IMR-90 (cell line): ENCODE measurements around the gene JPH3. TPM values are rescaled to one million over a fixed set of nuclear protein-coding genes. Genes with fewer than 3 reads are reported as not detected.

Experiments used
- ATAC-seq: fragments of 200-7000 bp; cut with Tn5 transposase; 2 replicates; pipeline ENCODE4 v1.9.1; 2020; ENCODE audit warnings: low read depth, mild to moderate bottlenecking, moderate library complexity
- BruUV-seq: library from RNA; stranded (reverse); fragments of 400-500 nt; replicated peaks from 2 replicates; lab custom pipeline; 2021; lab: Mats Ljungman, UMichigan
- CTCF ChIA-PET: fragments of 300-600 bp; formaldehyde crosslinking; extraction: SDS; loops from one replicate; lab custom pipeline; 2021; ENCODE audit warnings: antibody characterized with exemption; lab: Yijun Ruan, JAX
- POLR2A ChIA-PET: fragments of 300-600 bp; sonication (Branson Sonifier 250); formaldehyde crosslinking; loops from one replicate; lab custom pipeline; 2022; ENCODE audit warnings: antibody characterized with exemption; ENCODE audit not compliant: unreplicated experiment; lab: Charles Lee
- DNase-seq: peaks from one replicate; pipeline ENCODE4 v3.0.0; 2013
- H2AFZ ChIP-seq: replicated peaks from 2 replicates; pipeline ENCODE3; 2013; ENCODE audit warnings: low read length, mild to moderate bottlenecking; ENCODE audit not compliant: poor library complexity
- H2AK5ac ChIP-seq: 2 replicates; pipeline ENCODE4 v1.6.1; 2013; ENCODE audit warnings: low read depth, low read length, inconsistent platforms
- H2AK9ac ChIP-seq: replicated peaks from 2 replicates; pipeline ENCODE3; 2013; ENCODE audit warnings: mild to moderate bottlenecking, low read depth, low read length, moderate library complexity; ENCODE audit not compliant: poor library complexity
- H2BK120ac ChIP-seq: 2 replicates; pipeline ENCODE4 v1.6.1; 2013; ENCODE audit warnings: low read depth, low read length, inconsistent platforms
- H2BK15ac ChIP-seq: 3 replicates; pipeline ENCODE4 v1.6.1; 2013; ENCODE audit warnings: low read depth, low read length, inconsistent platforms
- H2BK20ac ChIP-seq: 2 replicates; pipeline ENCODE4 v1.6.1; 2013; ENCODE audit warnings: low read depth, mild to moderate bottlenecking, inconsistent platforms, low read length, moderate library complexity
- H2BK5ac ChIP-seq: 2 replicates; pipeline ENCODE4 v1.6.1; 2013; ENCODE audit warnings: mild to moderate bottlenecking, low read depth, low read length, inconsistent platforms; ENCODE audit not compliant: poor library complexity, severe bottlenecking
- H3K14ac ChIP-seq: replicated peaks from 2 replicates; pipeline ENCODE4 v1.6.1; 2013; ENCODE audit warnings: low read depth, low read length, inconsistent platforms
- H3K18ac ChIP-seq: 2 replicates; pipeline ENCODE4 v1.6.1; 2013; ENCODE audit warnings: low read depth, low read length, control low read depth
- H3K23ac ChIP-seq: 2 replicates; pipeline ENCODE4 v1.6.1; 2013; ENCODE audit warnings: low read depth, low read length, inconsistent platforms
- H3K27ac ChIP-seq: 2 replicates; pipeline ENCODE4 v1.5.1; 2013; ENCODE audit warnings: mild to moderate bottlenecking, control low read depth, low read length; ENCODE audit not compliant: insufficient read depth
- H3K27me3 ChIP-seq: 2 replicates; pipeline ENCODE4 v1.6.1; 2013; ENCODE audit warnings: low read length; ENCODE audit not compliant: control insufficient read depth, insufficient read depth
- H3K36me3 ChIP-seq: 2 replicates; pipeline ENCODE4 v1.6.1; 2013; ENCODE audit warnings: low read length, mixed read lengths; ENCODE audit not compliant: control insufficient read depth, insufficient read depth
- H3K4ac ChIP-seq: 2 replicates; pipeline ENCODE4 v1.6.1; 2013; ENCODE audit warnings: low read depth, low read length, inconsistent platforms
- H3K4me1 ChIP-seq: 2 replicates; pipeline ENCODE4 v1.6.1; 2013; ENCODE audit warnings: low read length, mixed read lengths; ENCODE audit not compliant: control insufficient read depth, insufficient read depth
- H3K4me2 ChIP-seq: 2 replicates; pipeline ENCODE4 v1.6.1; 2013; ENCODE audit warnings: low read depth, mild to moderate bottlenecking, control low read depth, low read length, moderate library complexity
- H3K4me3 ChIP-seq: 2 replicates; pipeline ENCODE4 v1.5.1; 2013; ENCODE audit warnings: low read depth, mild to moderate bottlenecking, control low read depth, low read length, moderate library complexity; ENCODE audit not compliant: insufficient read depth
- H3K56ac ChIP-seq: 2 replicates; pipeline ENCODE4 v1.6.1; 2013; ENCODE audit warnings: low read length, inconsistent platforms; ENCODE audit not compliant: insufficient read depth; ENCODE audit errors: extremely low read depth
- H3K79me1 ChIP-seq, 2 experiments: 2 replicates each; pipeline ENCODE4 v1.6.1; 2013; ENCODE audit warnings: low read length in 2 of 2, inconsistent platforms in 1 of 2, low read depth in 1 of 2
- H3K9ac ChIP-seq: 2 replicates; pipeline ENCODE4 v1.6.1; 2013; ENCODE audit warnings: low read depth, low read length, control low read depth
- H3K9me1 ChIP-seq: 2 replicates; pipeline ENCODE4 v1.6.1; 2013; ENCODE audit warnings: low read length, inconsistent platforms; ENCODE audit not compliant: insufficient read depth
- H3K9me3 ChIP-seq: 2 replicates; pipeline ENCODE4 v1.6.1; 2013; ENCODE audit warnings: low read length; ENCODE audit not compliant: control insufficient read depth, insufficient read depth
- H4K20me1 ChIP-seq: 2 replicates; pipeline ENCODE4 v1.6.1; 2013; ENCODE audit warnings: low read length, inconsistent platforms; ENCODE audit not compliant: insufficient read depth
- H4K5ac ChIP-seq: 2 replicates; pipeline ENCODE4 v1.6.1; 2013; ENCODE audit warnings: mild to moderate bottlenecking, low read depth, low read length, control low read depth
- H4K8ac ChIP-seq, 2 experiments: 2 replicates each; pipeline ENCODE4 v1.6.1; 2013; ENCODE audit warnings: low read depth in 2 of 2, low read length in 2 of 2, control low read depth in 1 of 2, inconsistent platforms in 1 of 2
- H4K91ac ChIP-seq: 2 replicates; pipeline ENCODE4 v1.6.1; 2013; ENCODE audit warnings: low read depth, low read length, inconsistent platforms; ENCODE audit not compliant: insufficient read depth
- BHLHE40 ChIP-seq: fragments of 150-350 bp; IDR thresholded peaks from 2 replicates; pipeline ENCODE4 v1.6.1; 2016; ENCODE audit warnings: mild to moderate bottlenecking, low read depth, low read length
- CEBPB ChIP-seq: IDR thresholded peaks from 2 replicates; pipeline ENCODE4 v1.6.1; 2012; ENCODE audit warnings: low read depth, low read length, improper control_type of control experiment
- FOS ChIP-seq: fragments of 150-350 bp; IDR thresholded peaks from 2 replicates; pipeline ENCODE4 v1.6.1; 2016; ENCODE audit warnings: low read depth, low read length
- MAFK ChIP-seq: IDR thresholded peaks from 2 replicates; pipeline ENCODE4 v1.6.1; 2012; ENCODE audit warnings: low read depth, low read length, improper control_type of control experiment
- MAZ ChIP-seq: IDR thresholded peaks from 2 replicates; pipeline ENCODE4 v1.6.1; 2012; ENCODE audit warnings: low read depth, mild to moderate bottlenecking, low read length, improper control_type of control experiment, moderate library complexity, borderline replicate concordance
- MXI1 ChIP-seq: IDR thresholded peaks from 2 replicates; pipeline ENCODE4 v1.6.1; 2012; ENCODE audit warnings: low read depth, mild to moderate bottlenecking, low read length, moderate library complexity, borderline replicate concordance
- NFE2L2 ChIP-seq: fragments of 150-350 bp; IDR thresholded peaks from 2 replicates; pipeline ENCODE4 v1.6.1; 2016; ENCODE audit warnings: low read depth, mild to moderate bottlenecking, low read length
- POLR2A ChIP-seq: IDR thresholded peaks from 2 replicates; pipeline ENCODE4 v1.6.1; 2012; ENCODE audit warnings: mild to moderate bottlenecking, low read depth, low read length
- RAD21 ChIP-seq: IDR thresholded peaks from 2 replicates; pipeline ENCODE4 v1.6.1; 2012; ENCODE audit warnings: low read length, improper control_type of control experiment
- RCOR1 ChIP-seq: IDR thresholded peaks from 2 replicates; pipeline ENCODE4 v1.6.1; 2012; ENCODE audit warnings: mild to moderate bottlenecking, low read length, improper control_type of control experiment; ENCODE audit not compliant: insufficient replicate concordance
- RFX5 ChIP-seq: IDR thresholded peaks from 2 replicates; pipeline ENCODE4 v1.8.0; 2012; ENCODE audit warnings: low read depth, mild to moderate bottlenecking, low read length, moderate library complexity
- USF2 ChIP-seq: fragments of 150-350 bp; IDR thresholded peaks from 2 replicates; pipeline ENCODE4 v1.6.1; 2017; ENCODE audit warnings: mild to moderate bottlenecking, antibody characterized with exemption, low read length, low read depth
- WGBS, 2 experiments: methylation state at CpG; one replicate each; pipeline versions ENCODE4 v1.1.5 to v1.1.7; 2013; ENCODE audit warnings: missing lambda C conversion rate in 2 of 2; ENCODE audit not compliant: insufficient read length in 1 of 2; ENCODE audit errors: extremely low coverage in 2 of 2; 5-methylcytosine and 5-hydroxymethylcytosine counted together
- dilution Hi-C: fragments of 300-500 bp; cut with HindIII; formaldehyde crosslinking; loops from one replicate; pipeline ENCODE4 v1.14.3; 2018; ENCODE audit warnings: low sequenced_read_pairs; ENCODE audit not compliant: unreplicated experiment
- in situ Hi-C: fragments of 300-500 bp; cut with MboI; formaldehyde crosslinking; loops from 3 replicates; pipeline ENCODE4 v1.14.3; 2019; ENCODE audit warnings: low sequenced_read_pairs, inconsistent platforms, mixed read lengths
- intact Hi-C: fragments of 100-400 bp; cut with micrococcal nuclease; formaldehyde crosslinking; loops from 2 replicates; pipeline ENCODE4 v1.10.0; 2022
- polyA plus RNA-seq, 3 experiments: library from polyadenylated mRNA; depleted of rRNA; stranded (reverse); fragments of >200 nt; gene quantifications; 2 replicates each; pipeline ENCODE4 v1.2.3, GENCODE V29; 2012; ENCODE audit warnings: low replicate concordance in 1 of 3
- total RNA-seq: library from RNA; depleted of rRNA; stranded (reverse); fragments of >200 nt; gene quantifications from 2 replicates; pipeline ENCODE4 v1.2.3, GENCODE V29; 2012
- TF ChIP-seq, protein P1 (sequence below): conservative IDR thresholded peaks from 2 replicates; pipeline ENCODE4 v1.5.1; 2012; ENCODE audit warnings: mild to moderate bottlenecking, low read depth, low read length, improper control_type of control experiment
- TF ChIP-seq, protein P2 (sequence below): fragments of 150-350 bp; IDR thresholded peaks from 2 replicates; pipeline ENCODE4 v1.6.1; 2016; ENCODE audit warnings: low read depth, mild to moderate bottlenecking, low read length, moderate library complexity, borderline replicate concordance

The JPH3 gene
- total and polyA plus RNA-seq, 2 of the 4 experiments (the other 2 are of a cell fraction), result 0.03 TPM; not detected in 1

- intact Hi-C loops, result no loop called here
- no peak overlapping the region for H2BK5ac ChIP-seq
- peaks cover 8% of the 10 kb centered on the region; the same call in 1 of the 2 replicates for H3K4me1 ChIP-seq
- no TSS peak for BruUV-seq
- DNase-seq (no peak), ATAC-seq (no peak)
- no peak overlapping the region for H2AK9ac ChIP-seq
- no peaks in the 10 kb centered on the region for H4K20me1 ChIP-seq
- ChIA-PET CTCF (interaction anchor here (2.9 kb wide), 1 partner anchor 13 kb away, joined by 8 read pairs; no protein-coding TSS in a partner anchor), POLR2A (no interaction called here)
- H2BK20ac ChIP-seq, result no peak overlapping the region
- H4K8ac ChIP-seq, result no peak overlapping the region
- no peak overlapping the region for H4K5ac ChIP-seq
- H3K4me3 ChIP-seq, result no peak overlapping the region
- H3K36me3 ChIP-seq, result no peaks in the 10 kb centered on the region
- H3K9me1 ChIP-seq, result no peaks in the 10 kb centered on the region
- H3K79me1 ChIP-seq, result no peaks in the 10 kb centered on the region
- no peak overlapping the region for H3K9ac ChIP-seq
- no peaks in the 10 kb centered on the region for H3K9me3 ChIP-seq
- no peak overlapping the region for H3K14ac ChIP-seq
- H2AK5ac ChIP-seq, result no peak overlapping the region
- H3K56ac ChIP-seq, result no peak overlapping the region
- in situ Hi-C loops, result no loop called here
- dilution Hi-C loops, result no loop called here
- no peak overlapping the region for H3K4me2 ChIP-seq
- TF ChIP-seq MAZ, result no peak
- TF ChIP-seq RAD21, result no peak
- TF ChIP-seq, protein P1, sequence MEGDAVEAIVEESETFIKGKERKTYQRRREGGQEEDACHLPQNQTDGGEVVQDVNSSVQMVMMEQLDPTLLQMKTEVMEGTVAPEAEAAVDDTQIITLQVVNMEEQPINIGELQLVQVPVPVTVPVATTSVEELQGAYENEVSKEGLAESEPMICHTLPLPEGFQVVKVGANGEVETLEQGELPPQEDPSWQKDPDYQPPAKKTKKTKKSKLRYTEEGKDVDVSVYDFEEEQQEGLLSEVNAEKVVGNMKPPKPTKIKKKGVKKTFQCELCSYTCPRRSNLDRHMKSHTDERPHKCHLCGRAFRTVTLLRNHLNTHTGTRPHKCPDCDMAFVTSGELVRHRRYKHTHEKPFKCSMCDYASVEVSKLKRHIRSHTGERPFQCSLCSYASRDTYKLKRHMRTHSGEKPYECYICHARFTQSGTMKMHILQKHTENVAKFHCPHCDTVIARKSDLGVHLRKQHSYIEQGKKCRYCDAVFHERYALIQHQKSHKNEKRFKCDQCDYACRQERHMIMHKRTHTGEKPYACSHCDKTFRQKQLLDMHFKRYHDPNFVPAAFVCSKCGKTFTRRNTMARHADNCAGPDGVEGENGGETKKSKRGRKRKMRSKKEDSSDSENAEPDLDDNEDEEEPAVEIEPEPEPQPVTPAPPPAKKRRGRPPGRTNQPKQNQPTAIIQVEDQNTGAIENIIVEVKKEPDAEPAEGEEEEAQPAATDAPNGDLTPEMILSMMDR, result no peak
- TF ChIP-seq MXI1, result no peak
- no peak for TF ChIP-seq NFE2L2
- no peak for TF ChIP-seq RFX5
- no peak for TF ChIP-seq RCOR1
- TF ChIP-seq USF2, result no peak
- TF ChIP-seq CEBPB, result no peak
- no peak for TF ChIP-seq FOS
- TF ChIP-seq POLR2A, result no peak
- TF ChIP-seq MAFK, result no peak
- TF ChIP-seq, protein P2, sequence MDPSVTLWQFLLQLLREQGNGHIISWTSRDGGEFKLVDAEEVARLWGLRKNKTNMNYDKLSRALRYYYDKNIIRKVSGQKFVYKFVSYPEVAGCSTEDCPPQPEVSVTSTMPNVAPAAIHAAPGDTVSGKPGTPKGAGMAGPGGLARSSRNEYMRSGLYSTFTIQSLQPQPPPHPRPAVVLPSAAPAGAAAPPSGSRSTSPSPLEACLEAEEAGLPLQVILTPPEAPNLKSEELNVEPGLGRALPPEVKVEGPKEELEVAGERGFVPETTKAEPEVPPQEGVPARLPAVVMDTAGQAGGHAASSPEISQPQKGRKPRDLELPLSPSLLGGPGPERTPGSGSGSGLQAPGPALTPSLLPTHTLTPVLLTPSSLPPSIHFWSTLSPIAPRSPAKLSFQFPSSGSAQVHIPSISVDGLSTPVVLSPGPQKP, result no peak
- no peak for TF ChIP-seq BHLHE40
- no peak overlapping the region for H3K27ac ChIP-seq
- no peak overlapping the region for H3K4ac ChIP-seq
- H3K27me3 ChIP-seq, result peaks cover 8% of the 10 kb centered on the region; the same call in 1 of the 2 replicates
- no peak overlapping the region for H2BK120ac ChIP-seq
- 64 to 83% methylated on average over 1 to 2 of the region's 3 CpGs for WGBS, 2 experiments
- H3K23ac ChIP-seq, result no peak overlapping the region
- H4K91ac ChIP-seq, result no peak overlapping the region
- no peak overlapping the region for H2BK15ac ChIP-seq
- no peak overlapping the region for H2AFZ ChIP-seq
- H3K18ac ChIP-seq, result no peak overlapping the region
Measured at GRCh38 chr16:87558682-87559081, 43.6 kb upstream of the JPH3 start.
